Measurements from ENCODE around the gene ZSCAN31. TPM values are rescaled to one million over a fixed set of nuclear protein-coding genes. Genes with fewer than 3 reads are reported as not detected.

ZSCAN31 gene
- total and polyA plus RNA-seq, 9 of the 15 experiments (the other 6 are each of a cell fraction or from before 2014, with no cell fraction given): 3.9 to 12.1 (median 7.0) TPM

DNA sequence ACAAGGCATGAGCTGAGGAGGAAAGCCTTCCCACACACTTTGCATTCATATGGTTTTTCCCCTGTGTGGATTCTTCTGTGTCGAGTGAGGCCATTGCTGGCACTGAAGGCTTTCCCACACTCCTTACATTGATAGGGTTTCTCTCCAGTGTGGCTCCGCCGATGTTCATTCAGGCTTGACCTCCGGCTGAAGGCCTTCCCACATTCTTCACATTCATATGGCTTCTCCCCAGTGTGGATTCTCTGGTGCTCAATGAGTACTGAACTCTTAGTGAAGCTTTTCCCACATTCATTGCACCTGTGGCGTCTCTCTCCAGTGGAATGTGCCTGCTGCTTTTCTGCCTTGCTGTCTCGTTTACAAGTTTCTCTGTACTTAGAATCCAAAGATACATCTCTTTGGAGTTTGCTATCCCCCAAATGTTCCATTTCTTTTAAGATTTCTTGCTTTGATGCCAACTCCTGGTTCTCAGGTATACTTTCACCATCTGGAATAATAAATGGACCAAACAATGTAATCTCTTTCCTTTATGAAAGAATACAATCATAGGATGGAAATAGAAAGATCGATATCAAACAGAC is 9.5 kb downstream of the ZSCAN31 start (continued):
- no peak for TF ChIP-seq HDAC3 (IDR thresholded peaks at IDR 0.05; ENCODE audit: borderline replicate concordance, partially characterized antibody)
- TF ChIP-seq, protein P1, sequence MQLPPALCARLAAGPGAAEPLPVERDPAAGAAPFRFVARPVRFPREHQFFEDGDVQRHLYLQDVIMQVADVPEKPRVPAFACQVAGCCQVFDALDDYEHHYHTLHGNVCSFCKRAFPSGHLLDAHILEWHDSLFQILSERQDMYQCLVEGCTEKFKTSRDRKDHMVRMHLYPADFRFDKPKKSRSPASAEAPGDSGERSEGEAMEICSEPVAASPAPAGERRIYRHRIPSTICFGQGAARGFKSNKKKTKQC (CRISPR knock-in tag; IDR thresholded peaks at IDR 0.05): no peak
- TF ChIP-seq CBX5 (IDR thresholded peaks at IDR 0.05; ENCODE audit: borderline replicate concordance, low read depth): peak; percentile 93
- no peak for TF ChIP-seq STAG1 (CRISPR knock-in tag; IDR thresholded peaks at IDR 0.05; ENCODE audit: borderline replicate concordance)
- peak; percentile 86 for TF ChIP-seq NFRKB (IDR thresholded peaks at IDR 0.05; ENCODE audit: low read depth)
- no peak for TF ChIP-seq ZNF165 (CRISPR knock-in tag; IDR thresholded peaks at IDR 0.05; ENCODE audit: borderline replicate concordance)
- TF ChIP-seq CBX1 (IDR thresholded peaks at IDR 0.05; ENCODE audit: low read depth): peak; percentile 97
- TF ChIP-seq, protein P2, sequence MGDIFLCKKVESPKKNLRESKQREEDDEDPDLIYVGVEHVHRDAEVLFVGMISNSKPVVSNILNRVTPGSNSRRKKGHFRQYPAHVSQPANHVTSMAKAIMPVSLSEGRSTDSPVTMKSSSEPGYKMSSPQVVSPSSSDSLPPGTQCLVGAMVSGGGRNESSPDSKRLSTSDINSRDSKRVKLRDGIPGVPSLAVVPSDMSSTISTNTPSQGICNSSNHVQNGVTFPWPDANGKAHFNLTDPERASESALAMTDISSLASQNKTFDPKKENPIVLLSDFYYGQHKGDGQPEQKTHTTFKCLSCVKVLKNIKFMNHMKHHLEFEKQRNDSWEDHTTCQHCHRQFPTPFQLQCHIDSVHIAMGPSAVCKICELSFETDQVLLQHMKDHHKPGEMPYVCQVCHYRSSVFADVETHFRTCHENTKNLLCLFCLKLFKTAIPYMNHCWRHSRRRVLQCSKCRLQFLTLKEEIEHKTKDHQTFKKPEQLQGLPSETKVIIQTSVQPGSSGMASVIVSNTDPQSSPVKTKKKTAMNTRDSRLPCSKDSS (IDR thresholded peaks at IDR 0.05; ENCODE audit: low read depth, partially characterized antibody): peak; percentile 98
- no peak for TF ChIP-seq ZNF764 (CRISPR knock-in tag; IDR thresholded peaks at IDR 0.05; ENCODE audit: low read depth)
- TF ChIP-seq TOE1 (IDR thresholded peaks at IDR 0.05; ENCODE audit: borderline replicate concordance): no peak
- TF ChIP-seq TOE1 (CRISPR knock-in tag; IDR thresholded peaks at IDR 0.05; ENCODE audit: borderline replicate concordance, low read depth): no peak
- peak; percentile 57; the same call in 1 of the 2 replicates for TF ChIP-seq JUN (IDR thresholded peaks at IDR 0.05; ENCODE audit: borderline replicate concordance, low read depth, low read length)
- no peak for TF ChIP-seq JUN (CRISPR knock-in tag; IDR thresholded peaks at IDR 0.05; ENCODE audit: borderline replicate concordance)
- TF ChIP-seq, protein P3, sequence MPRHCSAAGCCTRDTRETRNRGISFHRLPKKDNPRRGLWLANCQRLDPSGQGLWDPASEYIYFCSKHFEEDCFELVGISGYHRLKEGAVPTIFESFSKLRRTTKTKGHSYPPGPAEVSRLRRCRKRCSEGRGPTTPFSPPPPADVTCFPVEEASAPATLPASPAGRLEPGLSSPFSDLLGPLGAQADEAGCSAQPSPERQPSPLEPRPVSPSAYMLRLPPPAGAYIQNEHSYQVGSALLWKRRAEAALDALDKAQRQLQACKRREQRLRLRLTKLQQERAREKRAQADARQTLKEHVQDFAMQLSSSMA (CRISPR knock-in tag; IDR thresholded peaks at IDR 0.05): no peak
- TF ChIP-seq, protein P4, sequence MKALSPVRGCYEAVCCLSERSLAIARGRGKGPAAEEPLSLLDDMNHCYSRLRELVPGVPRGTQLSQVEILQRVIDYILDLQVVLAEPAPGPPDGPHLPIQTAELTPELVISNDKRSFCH (CRISPR knock-in tag; IDR thresholded peaks at IDR 0.05): no peak
- TF ChIP-seq, protein P4 (tag; IDR thresholded peaks at IDR 0.05): 0 out of 2 replicates have a peak, but pooled peaks have one; percentile 20

Measured in K562 (cell line).